Vagina (tissue), 2 donors: ENCODE data around the gene LRIT2. TPM values are rescaled to one million over a fixed set of nuclear protein-coding genes. Genes with fewer than 3 reads are reported as not detected.
"Not testable (repeated sequence)": the region's sequence is repeated elsewhere in the genome, so short reads cannot be mapped to it uniquely, and the experiment has no call there.

Source experiments
- DNase-seq, 2 donors: peaks; one replicate each; pipeline ENCODE4 v3.0.0-alpha.2; 2017; ENCODE audit errors: extremely low spot score in 2 of 2
- H3K27ac ChIP-seq: fragments of 200-600 bp; sonication (generic); one replicate; pipeline ENCODE4 v1.5.1; 2019
- H3K27me3 ChIP-seq: fragments of 200-600 bp; sonication (generic); one replicate; pipeline ENCODE4 v1.5.1; 2019
- H3K36me3 ChIP-seq, 2 donors: fragments of 200-600 bp; sonication (generic); one replicate each; pipeline ENCODE4 v1.5.1; 2017 to 2019
- H3K4me1 ChIP-seq: fragments of 200-600 bp; sonication (generic); one replicate; pipeline ENCODE4 v1.5.1; 2019
- H3K4me3 ChIP-seq, 2 donors: fragments of 200-600 bp; sonication (generic); 1 replicate in 1 of 2; 2 replicates in 1 of 2; pipeline ENCODE4 v1.5.1; 2016 to 2019
- H3K9me3 ChIP-seq: fragments of 200-600 bp; sonication (generic); one replicate; pipeline ENCODE4 v1.5.1; 2019
- CTCF ChIP-seq, 3 experiments: fragments of 450-650 bp in 2 of 3; fragments of 200-600 bp in 1 of 3; sonication (generic) in 1 of 3; IDR thresholded peaks; one replicate each; pipeline ENCODE4 v1.5.1; 2017 to 2019; ENCODE audit warnings: antibody characterized with exemption in 3 of 3, mild to moderate bottlenecking in 2 of 3, moderate library complexity in 2 of 3
- POLR2A ChIP-seq, 2 donors: fragments of 450-650 bp; IDR thresholded peaks; one replicate each; pipeline ENCODE4 v1.6.1; 2017; ENCODE audit warnings: antibody characterized with exemption in 2 of 2, mild to moderate bottlenecking in 2 of 2, moderate library complexity in 2 of 2
- POLR2AphosphoS5 ChIP-seq, 2 donors: sonication (generic); formaldehyde crosslinking; IDR thresholded peaks; one replicate each; pipeline ENCODE4 v1.9.0; 2017; ENCODE audit warnings: antibody characterized with exemption in 2 of 2, mild to moderate bottlenecking in 2 of 2, low read depth in 1 of 2; ENCODE audit not compliant: insufficient read depth in 1 of 2
- intact Hi-C: fragments of 100-400 bp; cut with DNase I; formaldehyde crosslinking; loops from one replicate; pipeline ENCODE4 v1.15.1; 2023
- total RNA-seq: library from RNA; depleted of rRNA; stranded (reverse); fragments of >200 nt; gene quantifications from one replicate; pipeline ENCODE4 v1.2.3, GENCODE V29; 2016

The LRIT2 gene
- total RNA-seq, 1 donor from 2014 or later: not detected

- TF ChIP-seq POLR2A (IDR thresholded peaks at IDR 0.05) (no peak), CTCF (IDR thresholded peaks at IDR 0.05) (no peak), POLR2AphosphoS5 (IDR thresholded peaks at IDR 0.05; ENCODE audit: insufficient read depth in 1 of 2, low read depth in 1 of 2) (no peak)
- Histone ChIP-seq H3K4me1 (peaks cover under 1% of the 10 kb centered on the region), H3K27me3 (no peaks in the 10 kb centered on the region)
Observed at GRCh38 chr10:84188815-84189214, 36.5 kb downstream of the LRIT2 start.

GRCh38 chr10:84185526-84186175 is 39.7 kb downstream of the LRIT2 start:
- TF ChIP-seq CTCF (IDR thresholded peaks at IDR 0.05) (no peak), POLR2AphosphoS5 (IDR thresholded peaks at IDR 0.05; ENCODE audit: insufficient read depth in 1 of 2, low read depth in 1 of 2) (no peak)
- Histone ChIP-seq H3K4me1 (no peaks in the 10 kb centered on the region), H3K4me3 (no peak overlapping the region), H3K27ac (no peak overlapping the region), H3K36me3 (no peaks in the 10 kb centered on the region), H3K9me3 (no peaks in the 10 kb centered on the region), H3K27me3 (no peaks in the 10 kb centered on the region)
- intact Hi-C loops: no loop called here
- no peak for DNase-seq

More at GRCh38 chr10:84188815-84189214, 36.5 kb downstream of the LRIT2 start:
- Histone ChIP-seq H3K36me3 (no peaks in the 10 kb centered on the region), H3K4me3 (no peak overlapping the region), H3K9me3 (no peaks in the 10 kb centered on the region), H3K27ac (no peak overlapping the region)
- intact Hi-C loops: no loop called here
- no peak for DNase-seq

GRCh38 chr10:84184517-84184916 is 40.8 kb downstream of the LRIT2 start:
- Histone ChIP-seq H3K27ac (no peak overlapping the region), H3K27me3 (no peaks in the 10 kb centered on the region), H3K36me3 (no peaks in the 10 kb centered on the region), H3K9me3 (no peaks in the 10 kb centered on the region), H3K4me3 (no peak overlapping the region), H3K4me1 (no peaks in the 10 kb centered on the region)
- TF ChIP-seq CTCF (IDR thresholded peaks at IDR 0.05) (no peak), POLR2AphosphoS5 (IDR thresholded peaks at IDR 0.05; ENCODE audit: insufficient read depth in 1 of 2, low read depth in 1 of 2) (peak in 1 of 2 donors; percentile 12)
- intact Hi-C loops: no loop called here
- DNase-seq: no peak

GRCh38 chr10:84181631-84182030 is 43.7 kb downstream of the LRIT2 start:
- Histone ChIP-seq H3K27ac (no peak overlapping the region), H3K4me3 (no peak overlapping the region), H3K4me1 (peaks cover 17% of the 10 kb centered on the region), H3K27me3 (no peaks in the 10 kb centered on the region), H3K9me3 (no peaks in the 10 kb centered on the region), H3K36me3 (no peaks in the 10 kb centered on the region)
- intact Hi-C loops: no loop called here
- DNase-seq: no peak
- TF ChIP-seq POLR2A (IDR thresholded peaks at IDR 0.05) (no peak), CTCF (IDR thresholded peaks at IDR 0.05) (no peak), POLR2AphosphoS5 (IDR thresholded peaks at IDR 0.05; ENCODE audit: insufficient read depth in 1 of 2, low read depth in 1 of 2) (no peak)

- H3K36me3 ChIP-seq, intact Hi-C loops, H3K4me3 ChIP-seq, H3K27ac ChIP-seq, DNase-seq, H3K9me3 ChIP-seq, H3K27me3 ChIP-seq: not testable (repeated sequence)
- peaks cover 20% of the 10 kb centered on the region for H3K4me1 ChIP-seq
Observed at GRCh38 chr10:84180386-84180785, 45.0 kb downstream of the LRIT2 start.
